Caco-2 (cell line): ENCODE data around the gene NCAPG. TPM values are rescaled to one million over a fixed set of nuclear protein-coding genes. Genes with fewer than 3 reads are reported as not detected.

ENCODE experiments used
- BruUV-seq: library from RNA; stranded (reverse); fragments of 400-500 nt; replicated peaks from 2 replicates; lab custom pipeline; 2021; lab: Mats Ljungman, UMichigan
- CTCF ChIA-PET: fragments of 300-600 bp; sonication (Branson Sonifier 250); formaldehyde crosslinking; loops from one replicate; lab custom pipeline; 2022; ENCODE audit warnings: antibody characterized with exemption; lab: Charles Lee
- POLR2A ChIA-PET: fragments of 300-600 bp; sonication (Branson Sonifier 250); formaldehyde crosslinking; loops from one replicate; lab custom pipeline; 2022; ENCODE audit warnings: antibody characterized with exemption; lab: Charles Lee
- DNase-seq, 2 experiments: peaks; one replicate each; pipeline versions ENCODE4 v3.0.0 to v3.0.0-alpha.2; 2020 to 2022
- H3K27me3 ChIP-seq: replicated peaks from 2 replicates; pipeline ENCODE4 v1.6.0; 2011; ENCODE audit warnings: low read length; ENCODE audit not compliant: control insufficient read depth, insufficient read depth
- H3K36me3 ChIP-seq: 2 replicates; pipeline ENCODE4 v1.5.1; 2011; ENCODE audit warnings: low read length; ENCODE audit not compliant: control insufficient read depth, insufficient read depth
- H3K4me1 ChIP-seq: fragments of 250-450 bp; sonication (Bioruptor Pico); 2 replicates; pipeline ENCODE4 v1.5.1; 2020; ENCODE audit warnings: mild to moderate bottlenecking
- H3K4me3 ChIP-seq: 2 replicates; pipeline ENCODE4 v1.5.1; 2011; ENCODE audit warnings: low read depth, mild to moderate bottlenecking, control low read depth, low read length
- H3K9me3 ChIP-seq: fragments of 250-450 bp; sonication (Bioruptor Pico); 2 replicates; pipeline ENCODE4 v1.5.1; 2020; ENCODE audit warnings: mild to moderate bottlenecking, moderate library complexity
- H3K27ac Mint-ChIP-seq: one replicate; pipeline ENCODE4 v1.8.0; 2022; ENCODE audit warnings: mixed read lengths; ENCODE audit not compliant: unreplicated experiment
- H3K27me3 Mint-ChIP-seq: one replicate; pipeline ENCODE4 v1.8.0; 2022; ENCODE audit warnings: mixed read lengths; ENCODE audit not compliant: insufficient read depth, unreplicated experiment
- H3K36me3 Mint-ChIP-seq: one replicate; pipeline ENCODE4 v1.8.0; 2022; ENCODE audit warnings: mild to moderate bottlenecking, mixed read lengths; ENCODE audit not compliant: insufficient read depth, unreplicated experiment
- H3K4me1 Mint-ChIP-seq: one replicate; pipeline ENCODE4 v1.8.0; 2022; ENCODE audit warnings: low read depth, mixed read lengths; ENCODE audit not compliant: unreplicated experiment
- H3K4me3 Mint-ChIP-seq: one replicate; pipeline ENCODE4 v1.8.0; 2022; ENCODE audit warnings: mild to moderate bottlenecking, moderate library complexity, mixed read lengths; ENCODE audit not compliant: unreplicated experiment
- H3K9me3 Mint-ChIP-seq: one replicate; pipeline ENCODE4 v1.8.0; 2022; ENCODE audit warnings: mixed read lengths; ENCODE audit not compliant: unreplicated experiment
- CTCF ChIP-seq, 2 experiments: fragments of 200-600 bp in 1 of 2; IDR thresholded peaks; 1 replicate in 1 of 2; 2 replicates in 1 of 2; pipeline versions ENCODE4 v1.5.1 to v1.8.0; 2011 to 2022; ENCODE audit warnings: antibody characterized with exemption in 1 of 2, control low read depth in 1 of 2, inconsistent platforms in 1 of 2, low read depth in 1 of 2, low read length in 1 of 2, mild to moderate bottlenecking in 1 of 2, moderate library complexity in 1 of 2; ENCODE audit not compliant: insufficient read depth in 1 of 2, severe bottlenecking in 1 of 2, unreplicated experiment in 1 of 2
- intact Hi-C: fragments of 100-400 bp; cut with micrococcal nuclease; formaldehyde crosslinking; loops from one replicate; pipeline ENCODE4 v1.10.0; 2022; ENCODE audit not compliant: unreplicated experiment
- total RNA-seq: library from RNA; stranded (reverse); gene quantifications from 2 replicates; pipeline ENCODE4 v1.2.3, GENCODE V29; 2022

The NCAPG gene
- total RNA-seq, 1 experiment from 2014 or later = 54.0 TPM

GRCh38 chr4:17765514-17766286, 45.1 kb upstream of the NCAPG start:
- H3K9me3 Mint-ChIP-seq = peaks cover 6% of the 10 kb centered on the region
- no peak for DNase-seq
- no peak for TF ChIP-seq CTCF (IDR thresholded peaks at IDR 0.05; ENCODE audit: insufficient read depth in 1 of 2, low read depth in 1 of 2, low read length in 1 of 2, severe bottlenecking in 1 of 2, unreplicated experiment in 1 of 2)
- H3K27me3 ChIP-seq = no peaks in the 10 kb centered on the region
- no peaks in the 10 kb centered on the region for H3K4me1 ChIP-seq
- no peaks in the 10 kb centered on the region for H3K36me3 ChIP-seq
- intact Hi-C loops = no loop called here
- H3K27ac Mint-ChIP-seq = no peak overlapping the region
- no peaks in the 10 kb centered on the region for H3K36me3 Mint-ChIP-seq
- H3K4me3 Mint-ChIP-seq = no peak overlapping the region
- BruUV-seq = no TSS peak
- no peaks in the 10 kb centered on the region for H3K27me3 Mint-ChIP-seq
- no peak overlapping the region for H3K4me3 ChIP-seq
- ChIA-PET CTCF (no interaction called here), POLR2A (no interaction called here)
- no peaks in the 10 kb centered on the region for H3K9me3 ChIP-seq
- H3K4me1 Mint-ChIP-seq = no peaks in the 10 kb centered on the region

- H3K9me3 Mint-ChIP-seq = peaks cover 6% of the 10 kb centered on the region
- no peaks in the 10 kb centered on the region for H3K27me3 Mint-ChIP-seq
- intact Hi-C loops = no loop called here
- Histone ChIP-seq H3K9me3 (no peaks in the 10 kb centered on the region), H3K4me1 (no peaks in the 10 kb centered on the region), H3K27me3 (no peaks in the 10 kb centered on the region), H3K4me3 (no peak overlapping the region), H3K36me3 (no peaks in the 10 kb centered on the region)
- H3K36me3 Mint-ChIP-seq = no peaks in the 10 kb centered on the region
- H3K4me1 Mint-ChIP-seq = no peaks in the 10 kb centered on the region
- POLR2A ChIA-PET = no interaction called here
- no TSS peak for BruUV-seq
- TF ChIP-seq CTCF (IDR thresholded peaks at IDR 0.05; ENCODE audit: insufficient read depth in 1 of 2, low read depth in 1 of 2, low read length in 1 of 2, severe bottlenecking in 1 of 2, unreplicated experiment in 1 of 2) = no peak
- no peak overlapping the region for H3K27ac Mint-ChIP-seq
- DNase-seq = no peak
- no peak overlapping the region for H3K4me3 Mint-ChIP-seq
- CTCF ChIA-PET = no interaction called here
Measured at GRCh38 chr4:17766826-17767458, 43.8 kb upstream of the NCAPG start.

- no peak for TF ChIP-seq CTCF (IDR thresholded peaks at IDR 0.05; ENCODE audit: insufficient read depth in 1 of 2, low read depth in 1 of 2, low read length in 1 of 2, severe bottlenecking in 1 of 2, unreplicated experiment in 1 of 2)
- intact Hi-C loops = no loop called here
- no peak overlapping the region for H3K27ac Mint-ChIP-seq
- H3K4me1 Mint-ChIP-seq = no peaks in the 10 kb centered on the region
- Histone ChIP-seq H3K27me3 (no peaks in the 10 kb centered on the region), H3K9me3 (no peaks in the 10 kb centered on the region), H3K4me3 (no peak overlapping the region), H3K36me3 (no peaks in the 10 kb centered on the region), H3K4me1 (no peaks in the 10 kb centered on the region)
- no peak for DNase-seq
- H3K9me3 Mint-ChIP-seq = peaks cover 6% of the 10 kb centered on the region
- ChIA-PET CTCF (interaction anchor here (0.7 kb wide), 1 partner anchor 133 kb away, joined by 3 read pairs; no protein-coding TSS in a partner anchor), POLR2A (no interaction called here)
- no TSS peak for BruUV-seq
- no peaks in the 10 kb centered on the region for H3K36me3 Mint-ChIP-seq
- H3K27me3 Mint-ChIP-seq = no peaks in the 10 kb centered on the region
- no peak overlapping the region for H3K4me3 Mint-ChIP-seq
Measured at GRCh38 chr4:17769406-17770174, 41.2 kb upstream of the NCAPG start.
